Measurements from ENCODE around the gene KIF1B.
"Not testable (repeated sequence)": the region's sequence is repeated elsewhere in the genome, so short reads cannot be mapped to it uniquely, and the experiment has no call there.

The KIF1B gene

DNA sequence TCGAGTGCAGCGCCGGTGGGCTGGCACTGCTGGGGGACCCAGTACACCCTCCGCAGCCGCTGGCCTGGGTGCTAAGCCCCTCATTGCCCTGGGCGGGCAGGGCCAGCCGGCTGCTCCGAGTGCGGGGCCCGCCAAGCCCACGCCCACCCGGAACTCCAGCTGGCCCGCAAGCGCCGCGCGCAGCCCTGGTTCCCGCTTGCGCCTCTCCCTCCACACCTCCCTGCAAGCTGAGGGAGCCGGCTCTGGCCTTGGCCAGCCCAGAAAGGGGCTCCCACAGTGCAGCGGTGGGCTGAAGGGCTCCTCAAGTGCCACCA, 216.1 kb downstream of the KIF1B start:
- DNase-seq (ENCODE audit: low read depth in 2 of 2): not testable (repeated sequence)

DNA sequence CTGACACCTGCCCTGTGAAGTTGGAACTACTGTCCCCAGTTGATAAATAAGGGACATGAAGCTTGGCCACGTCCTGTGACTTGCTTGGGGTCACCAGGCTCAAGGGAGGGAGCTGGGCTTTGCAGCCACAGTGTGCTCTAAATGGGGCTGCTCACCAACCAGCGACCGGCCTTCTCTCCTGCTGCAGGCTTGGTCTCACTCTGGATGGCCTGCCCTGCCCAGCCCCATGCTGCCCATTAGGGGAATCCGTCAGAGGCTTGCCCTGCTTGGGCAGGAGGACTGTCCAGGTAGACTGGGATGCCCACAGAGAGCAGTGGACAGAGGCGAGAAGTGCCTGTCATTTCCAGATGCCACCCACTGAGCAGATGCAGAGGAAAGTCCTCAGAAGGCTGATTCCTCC, 218.6 kb downstream of the KIF1B start:
- DNase-seq (ENCODE audit: low read depth in 2 of 2): no peak

DNA sequence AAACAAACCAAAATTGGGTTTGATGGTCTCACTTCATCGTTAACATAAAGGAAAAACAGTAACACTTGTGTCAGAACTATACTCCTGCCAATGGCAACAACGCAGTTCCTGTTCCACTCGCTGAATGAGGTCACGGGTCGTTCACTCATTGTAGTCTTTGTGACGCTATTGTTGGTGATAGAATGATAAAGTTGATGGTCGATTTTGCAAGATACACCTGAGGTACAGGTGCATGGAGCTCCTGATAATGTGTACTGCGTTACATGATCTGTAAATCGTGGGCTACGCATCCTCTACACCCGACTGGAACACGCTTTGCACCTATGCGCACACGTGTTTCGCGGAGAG, 219.5 kb downstream of the KIF1B start:
- no peak for DNase-seq (ENCODE audit: low read depth in 2 of 2)

DNA sequence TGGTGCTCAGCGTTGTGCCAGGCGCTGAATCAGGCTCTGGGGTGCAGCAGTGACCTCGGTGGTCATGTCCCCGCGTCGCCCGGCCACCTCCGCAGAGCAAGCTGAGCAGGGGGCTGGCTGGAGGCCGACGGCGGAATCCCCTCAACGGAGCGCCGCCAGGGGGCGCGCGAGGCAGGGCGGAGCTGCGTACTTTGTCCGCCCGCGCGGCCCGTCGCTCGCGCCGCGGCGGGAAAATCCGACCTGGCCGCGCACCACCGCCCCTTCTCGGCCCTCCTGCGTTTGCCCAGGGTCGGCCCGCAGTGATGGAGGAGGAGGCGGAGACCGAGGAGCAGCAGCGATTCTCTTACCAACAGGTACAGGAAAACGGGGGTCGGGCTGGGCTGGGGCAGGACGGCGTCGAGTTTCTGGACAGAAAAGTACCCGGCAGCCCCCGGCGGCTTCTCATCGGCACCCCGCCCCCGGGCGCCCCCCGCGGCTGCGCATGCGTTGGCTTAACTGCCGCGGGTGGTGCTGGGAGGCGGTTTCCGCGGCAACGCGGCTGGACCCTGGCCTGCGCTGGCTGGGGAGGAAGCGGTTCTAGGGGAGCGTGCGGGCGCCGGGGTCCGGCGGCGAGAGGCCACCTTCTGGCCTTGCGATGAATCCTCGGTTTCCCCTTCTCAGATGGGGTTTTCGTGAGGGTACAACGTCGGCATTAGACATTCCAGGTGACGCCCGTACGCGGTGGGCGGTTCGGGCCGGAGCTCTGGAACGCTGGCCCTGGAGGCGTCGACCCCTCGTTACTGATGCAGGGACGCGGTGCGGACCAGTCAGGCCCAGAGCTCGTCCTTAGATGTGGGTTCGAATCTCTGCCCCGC, 220.1 kb downstream of the KIF1B start, which contains the start of gene CENPS:
CENPS (plus strand) TSS at position 218 of the 854 bp plus-strand sequence; CDS start at position 303, 85 bp downstream.
- peak; percentile 80 to 90 for DNase-seq (ENCODE audit: low read depth in 2 of 2)

Measured in stimulated activated CD8-positive, alpha-beta memory T cell treated with anti-CD3 and anti-CD28 coated beads, Interleukin-7, amount 100 ng/mL, for 4 hours (primary cell).